K562 (cell line): ENCODE measurements around the gene KRTAP10-4. TPM values are rescaled to one million over a fixed set of nuclear protein-coding genes. Genes with fewer than 3 reads are reported as not detected.

ENCODE experiments used
- ATAC-seq: fragments of 200-7000 bp; cut with Tn5 transposase; 3 replicates; pipeline ENCODE4 v1.9.1; 2020; ENCODE audit warnings: moderate library complexity
- BruUV-seq: library from RNA; stranded (reverse); fragments of 400-500 nt; replicated peaks from 2 replicates; lab custom pipeline; 2021; lab: Mats Ljungman, UMichigan
- CTCF ChIA-PET: fragments of 300-600 bp; formaldehyde crosslinking; extraction: SDS; loops from one replicate; lab custom pipeline; 2021; ENCODE audit warnings: low intra/inter-chr PET ratio; lab: Yijun Ruan, JAX
- POLR2A ChIA-PET: fragments of 300-600, 350-650 bp; sonication (Branson Sonifier 250); formaldehyde crosslinking; extraction: SDS; loops from one replicate; lab custom pipeline; 2021; ENCODE audit warnings: antibody characterized with exemption, inconsistent platforms; lab: Yijun Ruan, JAX
- DNase-seq, 4 experiments: peaks; one replicate each; pipeline versions ENCODE4 v3.0.0 to v3.0.0-alpha.2; 2011 to 2018; ENCODE audit warnings: low spot score in 3 of 4, mixed read lengths in 3 of 4; ENCODE audit errors: extremely low read depth in 1 of 4
- FAIRE-seq: peaks from 2 replicates; lab custom pipeline; 2011; peaks lifted over from hg19 to GRCh38; lab: Jason Lieb, UNC
- H2AFZ ChIP-seq: 2 replicates; pipeline ENCODE4 v1.6.0; 2011; ENCODE audit warnings: low read depth, low read length, control low read depth, inconsistent platforms
- H3K27ac ChIP-seq: fragments of 200-600 bp; 3 replicates; pipeline ENCODE4 v1.8.0; 2011; ENCODE audit warnings: low read depth, mild to moderate bottlenecking, control low read depth, inconsistent platforms, low read length, moderate library complexity, mixed read lengths; ENCODE audit errors: extremely low read depth
- H3K27me3 ChIP-seq, 2 experiments: fragments of 300-600 bp in 1 of 2; 2 replicates in 1 of 2; 3 replicates in 1 of 2; pipeline versions ENCODE4 v1.6.0 to v1.8.0; 2011; ENCODE audit warnings: inconsistent platforms in 2 of 2, low read length in 2 of 2, mild to moderate bottlenecking in 1 of 2, mixed read lengths in 1 of 2, moderate library complexity in 1 of 2; ENCODE audit not compliant: control insufficient read depth in 2 of 2, insufficient read depth in 2 of 2
- H3K36me3 ChIP-seq: fragments of 300-600 bp; 3 replicates; pipeline ENCODE4 v1.8.0; 2011; ENCODE audit warnings: mild to moderate bottlenecking, low read length, inconsistent platforms; ENCODE audit not compliant: control insufficient read depth, insufficient read depth
- H3K4me1 ChIP-seq, 2 experiments: fragments of 200-600 bp in 1 of 2; replicated peaks in 1 of 2; 2 replicates in 1 of 2; 3 replicates in 1 of 2; pipeline versions ENCODE4 v1.5.1 to v1.8.0; 2011; ENCODE audit warnings: inconsistent platforms in 2 of 2, low read length in 2 of 2, mild to moderate bottlenecking in 1 of 2, mixed read lengths in 1 of 2, moderate library complexity in 1 of 2; ENCODE audit not compliant: control insufficient read depth in 2 of 2, insufficient read depth in 2 of 2
- H3K4me2 ChIP-seq: 2 replicates; pipeline ENCODE4 v1.6.1; 2011; ENCODE audit warnings: low read length, control low read depth, inconsistent platforms, mixed read lengths; ENCODE audit not compliant: insufficient read depth
- H3K4me3 ChIP-seq: fragments of 200-600 bp; sonication (generic), shearing (Covaris generic); 2 replicates; pipeline ENCODE4 v1.5.1; 2016; ENCODE audit warnings: control low read depth, inconsistent platforms
- H3K79me2 ChIP-seq: fragments of 200-600 bp; 3 replicates; pipeline ENCODE4 v1.8.0; 2011; ENCODE audit warnings: low read length, inconsistent platforms; ENCODE audit not compliant: control insufficient read depth, insufficient read depth
- H3K9ac ChIP-seq, 2 experiments: 2 replicates each; pipeline versions ENCODE4 v1.6.0 to v1.6.1; 2011; ENCODE audit warnings: low read depth in 2 of 2, low read length in 2 of 2, control low read depth in 1 of 2, inconsistent platforms in 1 of 2, mild to moderate bottlenecking in 1 of 2, mixed read lengths in 1 of 2; ENCODE audit not compliant: insufficient read depth in 1 of 2
- H3K9me1 ChIP-seq: one replicate; pipeline ENCODE4 v1.6.0; 2011; ENCODE audit warnings: inconsistent platforms, mild to moderate bottlenecking, low read length, moderate library complexity; ENCODE audit not compliant: control insufficient read depth, insufficient read depth
- H3K9me3 ChIP-seq: replicated peaks from 2 replicates; pipeline ENCODE4 v1.5.1; 2011; ENCODE audit warnings: low read depth, low read length, inconsistent platforms; ENCODE audit not compliant: control insufficient read depth, insufficient read depth
- H4K20me1 ChIP-seq: replicated peaks from 2 replicates; pipeline ENCODE4 v1.6.1; 2011; ENCODE audit warnings: low read length, inconsistent platforms, mixed read lengths; ENCODE audit not compliant: control insufficient read depth, insufficient read depth
- BCL6 ChIP-seq: fragments of 250-450 bp; sonication (Bioruptor Pico); IDR thresholded peaks from 2 replicates; pipeline ENCODE4 v1.4.0; 2020
- CEBPG ChIP-seq, 3 experiments: fragments of 200-800 bp in 1 of 3; sonication (Bioruptor generic) in 1 of 3; sonication (generic) in 1 of 3; formaldehyde crosslinking in 1 of 3; IDR thresholded peaks in 2 of 3; conservative IDR thresholded peaks in 1 of 3; 2 replicates each; pipeline versions ENCODE4 v1.6.1 to v1.8.0; 2016 to 2022; ENCODE audit warnings: missing compliant biosample characterization in 2 of 3, missing genetic modification characterization in 2 of 3, mild to moderate bottlenecking in 1 of 3, missing genetic modification reagents in 1 of 3
- TCF3 ChIP-seq: sonication (generic); formaldehyde crosslinking; IDR thresholded peaks from 2 replicates; pipeline ENCODE4 v1.4.0; 2020; ENCODE audit warnings: mild to moderate bottlenecking, missing genetic modification reagents
- ZFP1 ChIP-seq: fragments of 450-650 bp; formaldehyde crosslinking; IDR thresholded peaks from 2 replicates; pipeline ENCODE4 v1.4.0; 2020; ENCODE audit warnings: mild to moderate bottlenecking, mixed read lengths
- ZNF444 ChIP-seq: fragments of 250-450 bp; sonication (Bioruptor Pico); IDR thresholded peaks from 2 replicates; pipeline ENCODE4 v1.4.0; 2020; ENCODE audit warnings: mild to moderate bottlenecking, moderate library complexity
- ZNF584 ChIP-seq: fragments of 200-800 bp; sonication (Bioruptor generic); IDR thresholded peaks from 2 replicates; pipeline ENCODE4 v1.6.1; 2016; ENCODE audit warnings: low read depth, mild to moderate bottlenecking, missing genetic modification characterization, missing compliant biosample characterization
- WGBS: fragments of 100-300 bp; shearing (Covaris generic); methylation state at CpG from one replicate; pipeline ENCODE4 v1.1.6; 2016; ENCODE audit warnings: low coverage, mixed read lengths; ENCODE audit not compliant: insufficient coverage; ENCODE audit errors: missing lambda C conversion rate; 5-methylcytosine and 5-hydroxymethylcytosine counted together
- in situ Hi-C: fragments of 300-500 bp; cut with MboI; formaldehyde crosslinking; loops from 4 replicates; pipeline ENCODE4 v1.15.0; 2018; ENCODE audit warnings: inconsistent platforms, mixed read lengths
- intact Hi-C: fragments of 100-400 bp; cut with micrococcal nuclease; formaldehyde crosslinking; loops from 2 replicates; pipeline ENCODE4 v1.14.2; 2022
- polyA plus RNA-seq, 8 experiments: library from polyadenylated mRNA; depleted of rRNA in 4 of 8; stranded (reverse) in 5 of 8; unstranded in 3 of 8; fragments of >200 nt; fragmentation: Nextera tagmentation in 2 of 8; fragmentation: Illumina TruSeq in 1 of 8; extraction: Ambion mirVana in 2 of 8; extraction: Trizol in 1 of 8; gene quantifications; 2 replicates each; pipeline versions ENCODE4 v1.2.1 to v1.2.3, GENCODE V29; 2011 to 2014; ENCODE audit warnings: inconsistent platforms in 1 of 8, missing spikeins in 1 of 8
- total RNA-seq, 7 experiments: library from RNA; depleted of rRNA in 6 of 7; stranded (reverse); fragments of >200 nt in 6 of 7; fragmentation: Illumina TruSeq in 2 of 7; extraction: Trizol in 2 of 7; gene quantifications; 2 replicates each; pipeline versions ENCODE4 v1.2.1 to v1.2.3, GENCODE V29; 2011 to 2021; ENCODE audit warnings: low replicate concordance in 1 of 7
- TF ChIP-seq, protein P1 (sequence below): fragments of 250-450 bp; sonication (Bioruptor Pico); IDR thresholded peaks from 2 replicates; pipeline ENCODE4 v1.8.0; 2021; ENCODE audit warnings: moderate library complexity, mild to moderate bottlenecking, inconsistent platforms

KRTAP10-4 gene
- total and polyA plus RNA-seq, 9 of the 15 experiments (the other 6 are each of a cell fraction or from before 2014, with no cell fraction given) = not detected

DNA sequence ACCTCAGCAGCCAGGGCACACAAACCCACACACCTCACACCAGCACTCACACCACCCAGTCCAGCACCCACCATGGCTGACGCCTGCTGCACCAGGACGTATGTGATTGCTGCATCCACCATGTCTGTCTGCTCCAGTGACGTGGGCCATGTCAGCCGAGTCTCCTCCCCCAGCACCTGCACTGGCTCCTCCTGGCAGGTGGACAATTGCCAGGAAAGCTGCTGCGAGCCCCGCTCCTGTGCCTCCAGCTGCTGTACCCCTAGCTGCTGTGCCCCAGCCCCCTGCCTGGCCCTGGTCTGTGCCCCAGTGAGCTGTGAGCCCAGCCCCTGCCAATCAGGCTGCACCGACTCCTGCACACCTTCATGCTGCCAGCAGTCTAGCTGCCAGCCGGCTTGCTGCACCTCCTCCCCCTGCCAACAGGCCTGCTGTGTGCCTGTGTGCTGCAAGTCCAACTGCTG lies 38.5 kb downstream of the KRTAP10-4 start, which contains the start of gene KRTAP10-8:
Gene KRTAP10-8 (plus strand): TSS at position 51 of the 458 bp plus-strand sequence. CDS start 22 bp downstream, at position 73.
- no peak within 1 kb of the TSS for H3K9ac ChIP-seq
- no peak within 1 kb of the TSS for H3K4me2 ChIP-seq
- no peak for FAIRE-seq
- peaks cover 14 to 42% of the 10 kb centered on the region in 2 experiments; a peak in 4 of 5 replicates for H3K27me3 ChIP-seq
- peaks cover 0 to 10% of the 10 kb centered on the region in 2 experiments; a peak in 2 of 5 replicates for H3K4me1 ChIP-seq
- peaks cover 3% of the 10 kb centered on the region for H3K9me1 ChIP-seq
- DNase-seq = no peak
- ChIA-PET CTCF (no interaction called here), POLR2A (no interaction called here)
- no peak within 1 kb of the TSS for H3K4me3 ChIP-seq
- no peak within 1 kb of the TSS for H3K27ac ChIP-seq
- ATAC-seq = no peak
- intact Hi-C loops (no loop called here), in situ Hi-C loops (no loop called here)
- H2AFZ ChIP-seq = no peak within 1 kb of the TSS
- no peaks in the 10 kb centered on the region for H3K79me2 ChIP-seq
- no TSS peak for BruUV-seq
- no peaks in the 10 kb centered on the region; the same call in none of the 2 replicates for H3K9me3 ChIP-seq
- no peaks in the 10 kb centered on the region for H4K20me1 ChIP-seq
- H3K36me3 ChIP-seq = no peaks in the 10 kb centered on the region
- 1% methylated on average over 8 of the region's 8 CpGs for WGBS
- TF ChIP-seq TCF3 (no peak), ZFP1 (no peak), ZNF444 (CRISPR knock-in tag) (no peak), ZNF584 (CRISPR knock-in tag) (no peak), BCL6 (CRISPR knock-in tag) (no peak), CEBPG (CRISPR knock-in tag; IDR thresholded peaks at IDR 0.05) (no peak), CEBPG (tag; conservative IDR thresholded peaks at IDR 0.05 in 1 of 2, IDR thresholded peaks at IDR 0.05 in 1 of 2) (no peak)
- TF ChIP-seq, protein P1, sequence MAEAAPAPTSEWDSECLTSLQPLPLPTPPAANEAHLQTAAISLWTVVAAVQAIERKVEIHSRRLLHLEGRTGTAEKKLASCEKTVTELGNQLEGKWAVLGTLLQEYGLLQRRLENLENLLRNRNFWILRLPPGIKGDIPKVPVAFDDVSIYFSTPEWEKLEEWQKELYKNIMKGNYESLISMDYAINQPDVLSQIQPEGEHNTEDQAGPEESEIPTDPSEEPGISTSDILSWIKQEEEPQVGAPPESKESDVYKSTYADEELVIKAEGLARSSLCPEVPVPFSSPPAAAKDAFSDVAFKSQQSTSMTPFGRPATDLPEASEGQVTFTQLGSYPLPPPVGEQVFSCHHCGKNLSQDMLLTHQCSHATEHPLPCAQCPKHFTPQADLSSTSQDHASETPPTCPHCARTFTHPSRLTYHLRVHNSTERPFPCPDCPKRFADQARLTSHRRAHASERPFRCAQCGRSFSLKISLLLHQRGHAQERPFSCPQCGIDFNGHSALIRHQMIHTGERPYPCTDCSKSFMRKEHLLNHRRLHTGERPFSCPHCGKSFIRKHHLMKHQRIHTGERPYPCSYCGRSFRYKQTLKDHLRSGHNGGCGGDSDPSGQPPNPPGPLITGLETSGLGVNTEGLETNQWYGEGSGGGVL = no peak
